HepG2 (cell line): ENCODE measurements around the gene ENAH. TPM values are rescaled to one million over a fixed set of nuclear protein-coding genes. Genes with fewer than 3 reads are reported as not detected.

Source experiments
- AHDC1 ChIP-seq: sonication (generic); formaldehyde crosslinking; IDR thresholded peaks from 2 replicates; pipeline ENCODE4 v1.5.1; 2020; ENCODE audit warnings: mild to moderate bottlenecking, missing genetic modification reagents, borderline replicate concordance
- CCAR2 ChIP-seq: fragments of 200-400 bp; formaldehyde crosslinking; optimal IDR thresholded peaks from 2 replicates; pipeline ENCODE3; 2018; ENCODE audit warnings: low read depth, mild to moderate bottlenecking, low read length, moderate library complexity
- CTCF ChIP-seq: sonication (generic); formaldehyde crosslinking; IDR thresholded peaks from 2 replicates; pipeline ENCODE4 v1.5.0; 2020; ENCODE audit warnings: mild to moderate bottlenecking, missing genetic modification reagents, moderate library complexity
- DMTF1 ChIP-seq: sonication (generic); formaldehyde crosslinking; IDR thresholded peaks from 2 replicates; pipeline ENCODE4 v1.4.0; 2020; ENCODE audit warnings: mild to moderate bottlenecking, missing genetic modification reagents
- HMG20A ChIP-seq: IDR thresholded peaks from 2 replicates; pipeline ENCODE4 v1.6.1; 2016; ENCODE audit warnings: borderline replicate concordance
- MNT ChIP-seq: fragments of 450-650 bp; IDR thresholded peaks from 2 replicates; pipeline ENCODE4 v1.6.1; 2016
- TFE3 ChIP-seq: IDR thresholded peaks from 2 replicates; pipeline ENCODE4 v1.6.1; 2016
- ZBTB33 ChIP-seq: sonication (generic); formaldehyde crosslinking; IDR thresholded peaks from 2 replicates; pipeline ENCODE4 v1.4.0; 2020; ENCODE audit warnings: missing genetic modification reagents
- ZNF20 ChIP-seq: sonication (generic); formaldehyde crosslinking; IDR thresholded peaks from 2 replicates; pipeline ENCODE4 v1.4.0; 2020; ENCODE audit warnings: mild to moderate bottlenecking, moderate library complexity, missing genetic modification reagents
- ZNF251 ChIP-seq: sonication (generic); formaldehyde crosslinking; IDR thresholded peaks from 2 replicates; pipeline ENCODE4 v1.9.0; 2021; ENCODE audit warnings: mild to moderate bottlenecking, missing genetic modification reagents
- ZNF329 ChIP-seq: sonication (generic); formaldehyde crosslinking; IDR thresholded peaks from 2 replicates; pipeline ENCODE4 v1.9.0; 2021; ENCODE audit warnings: low read depth, mild to moderate bottlenecking, missing genetic modification reagents
- ZNF557 ChIP-seq: sonication (generic); formaldehyde crosslinking; IDR thresholded peaks from 2 replicates; pipeline ENCODE4 v1.4.0; 2020; ENCODE audit warnings: missing genetic modification reagents
- ZNF782 ChIP-seq: sonication (generic); formaldehyde crosslinking; IDR thresholded peaks from 2 replicates; pipeline ENCODE4 v1.4.0; 2020; ENCODE audit warnings: missing genetic modification reagents, mild to moderate bottlenecking, borderline replicate concordance
- polyA plus RNA-seq, 8 experiments: library from polyadenylated mRNA; depleted of rRNA in 3 of 8; stranded (reverse) in 7 of 8; unstranded in 1 of 8; fragments of >200 nt; fragmentation: Illumina TruSeq in 4 of 8; extraction: Trizol in 4 of 8; gene quantifications; 2 replicates each; pipeline versions ENCODE4 v1.2.1 to v1.2.3, GENCODE V29; 2011 to 2016; ENCODE audit warnings: low read depth in 4 of 8, missing spikeins in 1 of 8, mixed read lengths in 1 of 8; ENCODE audit not compliant: insufficient read depth in 1 of 8
- total RNA-seq, 5 experiments: library from RNA; depleted of rRNA; stranded (reverse); fragments of >200 nt; fragmentation: Illumina TruSeq; extraction: Trizol; gene quantifications; 2 replicates each; pipeline ENCODE4 v1.2.3, GENCODE V29; 2016; ENCODE audit warnings: low read depth in 1 of 5

Gene ENAH
- total and polyA plus RNA-seq, 2 of the 13 experiments (the other 11 are each of a cell fraction or from before 2014, with no cell fraction given), result 22.1 to 58.3 TPM

- TF ChIP-seq DMTF1, result no peak
- no peak for TF ChIP-seq MNT
- TF ChIP-seq ZNF557 (CRISPR knock-in tag), result no peak
- TF ChIP-seq ZNF251, result no peak
- peak; percentile 69 for TF ChIP-seq CTCF (CRISPR knock-in tag)
- no peak for TF ChIP-seq TFE3 (CRISPR knock-in tag)
- no peak for TF ChIP-seq ZBTB33 (CRISPR knock-in tag)
- TF ChIP-seq AHDC1 (CRISPR knock-in tag), result peak; percentile 37; the same call in 1 of the 2 replicates
- no peak for TF ChIP-seq ZNF782 (CRISPR knock-in tag)
- no peak for TF ChIP-seq HMG20A (CRISPR knock-in tag)
- no peak for TF ChIP-seq ZNF20
- no peak for TF ChIP-seq ZNF329 (CRISPR knock-in tag)
- no peak for TF ChIP-seq CCAR2
Observed at GRCh38 chr1:225441314-225442122, 211.4 kb downstream of the ENAH start (continued).
